SH-SY5Y (cell line): ENCODE measurements around the gene SERPINE3.

Experiments used
- GATA2 ChIP-seq: IDR thresholded peaks from 2 replicates; pipeline ENCODE4 v1.6.1; 2011; ENCODE audit warnings: mild to moderate bottlenecking, low read depth, low read length
- GATA3 ChIP-seq: IDR thresholded peaks from 2 replicates; pipeline ENCODE4 v1.6.1; 2011; ENCODE audit warnings: low read depth, mild to moderate bottlenecking, low read length, moderate library complexity

DNA sequence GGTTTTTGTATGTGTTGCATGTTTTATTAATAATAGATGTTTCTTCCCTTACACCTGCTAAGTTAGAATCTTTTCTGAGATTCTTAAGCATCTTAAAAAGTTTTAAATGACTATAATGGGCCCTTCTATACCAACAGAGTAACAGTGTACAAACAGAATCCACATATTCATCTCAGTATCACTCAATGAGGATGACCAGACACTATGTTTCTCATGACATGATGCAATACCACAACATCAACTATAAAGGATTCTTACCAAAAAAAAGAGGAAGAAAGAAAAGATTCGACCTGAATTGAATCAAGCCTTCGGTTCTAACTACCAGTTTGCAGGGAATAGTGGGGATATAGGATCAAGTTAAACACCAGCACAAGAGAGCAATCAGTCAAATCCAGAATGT, 56.9 kb downstream of the SERPINE3 start:
- TF ChIP-seq GATA2 (no peak), GATA3 (no peak)
